ENCODE results near the gene AK8.

The AK8 gene, protein sequence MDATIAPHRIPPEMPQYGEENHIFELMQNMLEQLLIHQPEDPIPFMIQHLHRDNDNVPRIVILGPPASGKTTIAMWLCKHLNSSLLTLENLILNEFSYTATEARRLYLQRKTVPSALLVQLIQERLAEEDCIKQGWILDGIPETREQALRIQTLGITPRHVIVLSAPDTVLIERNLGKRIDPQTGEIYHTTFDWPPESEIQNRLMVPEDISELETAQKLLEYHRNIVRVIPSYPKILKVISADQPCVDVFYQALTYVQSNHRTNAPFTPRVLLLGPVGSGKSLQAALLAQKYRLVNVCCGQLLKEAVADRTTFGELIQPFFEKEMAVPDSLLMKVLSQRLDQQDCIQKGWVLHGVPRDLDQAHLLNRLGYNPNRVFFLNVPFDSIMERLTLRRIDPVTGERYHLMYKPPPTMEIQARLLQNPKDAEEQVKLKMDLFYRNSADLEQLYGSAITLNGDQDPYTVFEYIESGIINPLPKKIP

DNA sequence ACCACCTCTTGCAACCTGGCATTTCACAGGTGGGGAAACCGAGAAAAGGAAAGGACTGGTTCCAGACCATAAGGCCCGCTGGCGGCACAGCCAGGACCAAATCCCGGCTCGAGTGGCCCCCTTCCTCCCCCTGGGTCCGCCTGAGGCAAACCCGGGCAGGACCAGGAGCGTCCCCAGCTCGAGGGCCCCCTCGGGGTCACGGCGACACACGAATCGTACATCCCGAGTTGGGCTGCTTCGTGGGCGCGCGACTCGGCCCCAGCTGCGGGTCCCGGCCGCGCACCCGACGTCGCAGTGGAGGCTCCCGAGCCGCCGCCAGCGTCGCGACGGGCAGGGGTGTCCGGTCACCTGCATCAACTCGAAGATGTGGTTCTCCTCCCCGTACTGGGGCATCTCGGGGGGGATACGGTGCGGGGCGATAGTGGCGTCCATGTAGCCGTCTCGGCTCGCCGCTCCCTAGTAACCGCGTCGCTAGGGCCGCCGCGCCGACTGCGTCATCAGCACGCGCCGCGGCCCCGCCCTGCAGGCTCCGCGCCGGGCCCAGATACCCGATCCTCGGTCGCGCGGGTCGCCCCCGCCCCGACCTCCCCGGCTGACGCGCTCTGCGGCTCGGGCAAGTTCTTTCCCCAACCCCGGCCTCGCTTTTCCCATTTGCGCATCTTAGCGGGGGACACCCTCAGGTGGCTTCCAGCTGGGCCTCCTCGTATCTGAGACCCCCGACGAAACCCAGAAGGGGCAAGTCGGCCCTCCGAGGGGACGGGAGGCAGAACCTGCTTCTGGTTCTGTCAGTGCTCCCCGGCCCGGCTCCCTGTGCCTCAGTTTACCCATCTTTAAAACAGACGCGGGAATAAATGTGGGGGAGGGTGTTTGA, at the start of gene AK8:
AK8 (minus strand) TSS at position 461 of the 871 bp plus-strand sequence; CDS start at position 432, 29 bp downstream.
- peak; percentile 85 for DNase-seq

DNA sequence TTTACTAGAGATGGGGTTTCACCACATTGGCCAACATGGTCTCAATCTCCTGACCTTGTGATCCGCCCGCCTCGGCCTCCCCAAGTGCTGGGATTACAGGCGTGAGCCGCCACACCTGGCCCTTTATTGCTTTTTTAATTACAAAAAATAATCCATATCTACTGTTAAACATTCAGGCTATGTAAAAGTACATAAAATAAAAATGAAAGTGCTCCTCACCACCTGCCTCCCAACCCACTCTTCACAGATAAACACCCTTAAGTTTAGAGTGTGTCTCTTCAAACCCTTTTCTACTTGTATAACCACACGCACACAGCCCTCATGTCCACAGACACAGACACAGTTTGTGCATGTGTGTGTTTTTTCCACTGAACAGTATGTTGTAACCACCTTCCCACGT, 49.6 kb upstream of the AK8 start:
- no peak for DNase-seq

DNA sequence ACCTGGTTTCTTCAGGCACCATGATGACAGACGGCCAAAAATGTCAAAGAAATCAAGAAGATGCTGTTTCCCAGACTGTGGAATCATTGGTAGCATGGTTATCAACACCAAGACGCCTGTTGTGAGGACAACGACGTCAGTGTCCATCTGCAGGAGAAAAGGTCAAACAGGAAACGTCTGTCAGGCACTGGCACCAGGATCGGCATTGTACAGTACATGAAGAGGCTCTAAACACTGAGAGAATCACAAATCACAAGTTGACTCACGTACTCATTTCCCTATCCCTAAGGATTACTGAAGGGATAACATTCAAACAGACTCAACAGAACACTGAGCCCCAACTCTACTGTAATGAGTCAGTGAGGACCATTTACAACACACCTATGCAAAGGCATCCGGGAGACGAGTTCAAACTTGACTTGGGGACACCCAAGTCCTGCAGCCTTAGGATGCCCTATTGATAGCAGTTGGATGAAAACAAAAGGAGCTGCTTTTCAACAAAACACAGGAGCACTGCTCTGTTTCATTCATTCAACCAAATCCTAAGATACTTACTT, 45.3 kb upstream of the AK8 start:
- DNase-seq: no peak

DNA sequence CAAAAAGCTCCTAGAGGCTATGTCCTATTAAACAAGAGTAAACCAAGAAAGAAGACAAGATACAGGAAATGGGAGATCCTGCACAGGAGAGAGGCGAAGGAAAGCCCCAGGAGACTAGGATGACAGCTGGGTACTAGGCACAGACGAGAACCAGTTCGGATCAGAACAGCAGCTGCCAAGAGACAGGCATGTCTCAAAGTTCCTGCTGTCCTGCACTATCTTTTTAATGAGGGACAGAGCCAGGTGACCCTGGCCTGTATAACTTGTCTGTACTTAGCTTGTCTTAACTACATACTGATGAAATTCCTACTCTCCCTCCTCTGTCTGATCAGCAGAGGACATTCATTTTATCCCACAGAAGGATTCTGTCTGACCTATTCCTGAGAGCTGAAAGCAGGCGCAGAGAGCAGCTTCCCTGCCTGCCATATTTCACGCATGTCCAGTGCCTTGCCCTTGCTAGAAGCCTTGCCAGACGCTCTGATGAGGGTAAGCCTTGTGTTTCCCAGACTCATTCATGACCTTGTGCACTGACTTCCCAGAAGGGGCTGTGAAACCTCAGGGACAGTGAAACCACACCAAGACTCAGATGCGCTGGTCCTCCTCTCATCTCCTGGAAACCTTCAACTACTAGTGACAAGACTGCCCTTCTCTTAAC, 41.7 kb upstream of the AK8 start:
- DNase-seq: no peak

DNA sequence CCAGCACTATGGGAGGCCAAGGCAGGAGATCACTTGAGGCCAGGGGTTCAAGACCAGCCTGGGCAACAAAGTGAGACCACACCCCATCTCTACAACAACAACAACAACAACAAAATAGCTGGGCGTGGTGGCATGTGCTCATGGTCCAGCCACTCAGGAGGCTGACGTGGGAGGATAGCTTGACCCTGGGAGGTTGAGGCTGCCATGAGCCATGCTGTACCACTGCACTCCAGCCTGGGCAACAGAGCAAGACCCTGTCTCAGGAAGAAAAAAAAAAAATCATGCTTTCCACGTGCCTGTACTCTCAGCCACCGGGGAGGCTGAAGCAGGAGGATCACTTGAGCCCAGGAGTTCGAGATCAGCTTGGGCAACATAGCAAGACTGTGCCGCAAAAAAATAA, 36.8 kb upstream of the AK8 start:
- DNase-seq: no peak

DNA sequence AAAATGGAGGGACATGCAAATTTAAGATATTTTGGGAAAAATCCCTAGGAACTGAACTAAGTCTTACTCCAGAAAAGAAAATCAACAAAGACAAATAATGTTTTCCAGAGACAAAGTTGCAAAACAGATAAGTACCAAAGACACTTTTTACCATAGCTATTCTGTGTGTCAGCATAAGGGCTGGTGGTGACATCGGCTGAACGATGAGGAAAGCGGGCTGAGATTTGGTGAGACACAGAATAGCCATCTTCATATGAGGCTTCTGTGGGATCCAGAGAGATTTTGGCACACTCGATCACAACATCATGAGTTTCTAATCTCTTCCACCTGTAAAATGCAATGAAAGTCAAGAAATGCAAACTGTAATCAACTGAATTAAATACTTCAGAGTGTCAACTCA, 34.0 kb upstream of the AK8 start:
- no peak for DNase-seq

DNA sequence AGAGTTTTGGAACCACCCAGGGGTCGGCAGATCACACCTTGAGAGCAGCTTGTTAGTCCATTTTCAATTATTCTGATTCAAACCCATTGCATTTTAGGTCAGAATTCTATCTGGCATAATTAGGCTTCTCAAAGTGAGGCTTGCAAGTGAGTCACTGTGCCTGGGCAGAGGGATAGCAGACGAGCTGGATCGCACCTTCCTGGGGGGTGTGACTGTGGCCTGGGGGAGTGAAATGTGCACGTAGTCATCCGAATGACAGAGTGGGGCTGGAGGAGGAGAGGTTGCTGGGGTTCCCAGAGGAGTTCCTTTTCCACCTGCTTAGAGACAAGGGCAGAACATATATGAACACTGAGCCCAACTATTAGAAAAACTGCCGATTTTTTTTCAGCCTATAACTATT, 32.3 kb upstream of the AK8 start:
- no peak for DNase-seq

DNA sequence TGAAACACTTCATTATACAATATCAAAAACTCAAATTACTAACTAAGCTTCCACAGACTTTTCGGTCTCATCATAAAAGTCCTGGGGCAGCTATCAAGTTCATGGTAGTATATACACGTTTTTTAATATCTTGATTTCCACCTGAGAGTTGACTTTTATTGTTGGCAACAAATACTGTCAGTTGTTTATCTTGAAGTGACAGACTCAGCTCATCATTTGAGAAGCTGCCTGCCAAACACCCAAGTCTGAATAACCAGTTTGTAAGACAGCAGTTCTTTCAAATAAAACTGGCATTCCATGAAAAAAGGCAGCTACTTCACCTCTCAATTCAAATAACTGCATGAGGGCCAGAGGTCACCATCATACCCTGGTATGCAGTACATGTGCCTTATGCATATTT, 31.2 kb upstream of the AK8 start:
- no peak for DNase-seq

DNA sequence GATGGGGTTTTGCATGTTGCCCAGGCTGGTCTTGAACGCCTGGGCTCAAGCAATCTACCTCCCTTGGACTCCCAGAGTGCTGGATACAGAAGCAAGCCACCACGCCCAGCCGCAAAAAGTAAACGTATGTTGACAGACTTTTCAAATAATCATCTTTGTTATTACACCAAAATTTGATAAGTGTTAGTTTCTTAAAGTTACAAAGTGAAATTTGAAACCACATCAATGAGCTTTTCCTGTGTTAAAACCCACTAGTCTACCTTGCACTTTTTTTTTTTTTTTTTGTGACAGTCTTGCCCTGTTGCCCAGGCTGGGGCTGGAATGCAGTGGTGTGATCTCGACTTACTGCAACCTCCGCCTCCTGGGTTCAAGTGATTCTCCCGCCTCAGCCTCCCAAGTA, 30.6 kb upstream of the AK8 start:
- no peak for DNase-seq

DNA sequence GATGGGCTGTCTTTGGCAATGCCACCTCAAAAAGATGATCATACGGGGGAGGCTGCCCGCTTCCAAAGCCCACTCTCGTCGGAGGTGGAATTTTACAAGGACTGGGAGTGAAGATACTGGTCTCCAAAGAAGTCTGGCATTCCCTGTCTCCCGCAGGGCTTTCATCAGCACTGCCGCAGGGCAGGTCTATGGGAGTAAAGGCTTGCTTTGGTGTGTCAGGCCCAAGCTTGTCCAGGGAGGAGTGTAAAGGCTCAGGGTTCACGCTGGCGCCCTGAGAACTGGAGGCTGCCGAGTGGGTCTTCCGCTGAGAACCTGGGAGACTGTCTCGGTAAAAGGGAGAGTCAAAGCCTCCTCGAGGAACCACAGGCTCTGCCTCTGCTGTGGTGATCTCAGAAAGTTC, 27.6 kb upstream of the AK8 start:
- no peak for DNase-seq

DNA sequence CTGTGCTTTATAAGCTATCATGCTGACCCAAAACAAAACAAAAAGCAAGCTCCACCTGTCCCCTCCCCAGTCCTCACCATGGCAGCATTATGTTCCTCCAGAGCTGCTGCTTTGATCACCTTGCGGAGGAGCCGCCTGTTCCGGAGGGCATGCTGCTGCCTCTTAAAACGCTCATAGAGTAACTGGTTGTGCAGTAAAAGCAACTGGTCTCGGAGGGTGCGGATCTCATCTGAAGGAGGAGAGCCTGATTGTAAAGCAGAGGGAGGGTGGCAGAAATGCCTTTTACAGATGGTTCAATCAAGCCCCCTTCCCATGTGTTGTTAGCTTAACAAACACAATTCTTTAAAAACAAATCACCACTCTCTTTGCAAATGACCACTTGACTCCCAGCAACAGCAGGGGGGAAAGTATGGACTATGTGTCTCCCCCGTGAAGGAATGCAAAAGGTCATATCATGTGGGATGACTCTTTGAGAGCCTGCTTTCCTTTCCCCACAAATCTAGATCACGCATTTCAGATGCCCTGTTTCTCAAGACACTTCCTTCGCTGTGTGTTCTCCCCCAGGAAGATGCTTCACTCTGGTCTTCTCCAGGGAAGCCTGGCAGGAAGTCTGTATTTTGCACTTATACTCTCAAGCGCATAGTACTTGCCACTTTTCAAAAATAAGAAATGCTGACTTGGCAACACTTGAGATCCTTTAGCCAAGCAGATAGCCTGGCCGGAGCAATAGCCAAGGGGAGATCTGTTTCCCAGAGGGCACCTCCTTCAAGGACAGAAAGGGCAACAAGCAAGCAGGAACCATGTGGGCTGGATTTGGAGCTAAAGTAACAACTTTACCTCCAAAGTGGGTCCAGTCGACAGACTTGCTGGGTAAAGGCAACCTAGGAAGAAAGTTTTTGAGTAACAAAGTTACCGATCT, 25.7 kb upstream of the AK8 start:
- DNase-seq: no peak

DNA sequence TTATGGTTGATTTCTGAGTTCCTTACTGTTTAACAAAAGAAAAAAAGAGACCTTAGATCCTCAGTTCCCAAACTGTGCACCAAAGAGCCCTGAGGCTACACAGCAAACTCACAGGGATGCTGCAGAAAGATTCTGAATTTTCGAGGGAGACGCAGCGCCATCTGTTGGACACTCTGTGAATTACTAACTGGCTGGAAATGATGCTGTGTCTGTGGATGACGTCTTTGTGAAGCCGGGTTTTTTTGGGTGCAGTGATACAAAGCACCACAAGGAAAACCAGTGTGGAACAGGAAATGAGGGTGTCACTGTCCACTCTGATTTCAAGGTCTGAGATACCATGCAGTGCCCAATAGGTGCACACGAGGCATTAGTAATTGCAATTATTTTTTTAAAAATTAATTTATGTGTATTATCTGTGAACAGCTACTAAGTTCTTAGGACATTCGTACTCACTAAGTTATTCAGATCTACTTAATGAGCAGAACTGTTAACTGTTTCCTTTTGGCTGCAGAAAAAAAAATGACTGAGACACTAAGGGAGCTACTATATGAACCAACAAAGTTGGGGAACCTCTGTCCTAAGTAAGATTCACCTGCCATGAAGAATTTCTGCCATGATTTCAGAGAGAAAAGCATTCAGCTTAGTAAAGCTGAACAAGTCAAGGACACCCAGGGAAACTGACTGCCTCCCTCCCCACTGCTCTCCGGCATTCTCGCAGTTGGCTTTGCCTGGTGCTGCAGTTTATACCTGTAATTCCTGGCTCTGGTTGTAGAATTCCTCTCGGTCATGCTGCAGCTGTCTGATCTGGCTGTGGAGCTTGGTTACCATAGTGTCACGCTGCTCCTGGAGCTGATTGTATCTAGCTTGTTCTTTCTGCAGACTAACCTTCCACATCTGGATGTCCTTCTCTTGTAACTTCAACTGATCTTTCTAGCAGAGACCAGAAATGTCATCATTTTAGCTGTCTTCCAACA, 24.1 kb upstream of the AK8 start:
- peak; percentile 82 for DNase-seq

DNA sequence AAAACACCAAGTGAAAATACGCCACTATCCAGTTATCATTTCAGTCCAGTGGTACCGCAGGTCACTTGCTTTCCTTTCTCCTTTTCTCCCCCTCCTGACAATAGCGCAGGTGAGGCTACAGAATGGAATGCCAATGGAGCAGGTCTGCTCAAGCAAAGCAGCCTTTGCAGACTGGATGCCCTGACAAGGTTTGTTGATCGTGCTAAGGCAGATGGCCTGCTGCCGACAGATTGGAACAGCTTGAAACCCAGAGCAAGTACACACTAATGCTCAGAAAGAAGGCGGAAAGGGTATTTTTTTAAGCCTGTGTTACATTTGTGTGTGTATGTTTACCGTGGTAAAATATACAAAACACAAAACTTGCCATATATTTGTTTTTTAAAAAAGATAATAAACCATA, 20.0 kb upstream of the AK8 start:
- DNase-seq: no peak

DNA sequence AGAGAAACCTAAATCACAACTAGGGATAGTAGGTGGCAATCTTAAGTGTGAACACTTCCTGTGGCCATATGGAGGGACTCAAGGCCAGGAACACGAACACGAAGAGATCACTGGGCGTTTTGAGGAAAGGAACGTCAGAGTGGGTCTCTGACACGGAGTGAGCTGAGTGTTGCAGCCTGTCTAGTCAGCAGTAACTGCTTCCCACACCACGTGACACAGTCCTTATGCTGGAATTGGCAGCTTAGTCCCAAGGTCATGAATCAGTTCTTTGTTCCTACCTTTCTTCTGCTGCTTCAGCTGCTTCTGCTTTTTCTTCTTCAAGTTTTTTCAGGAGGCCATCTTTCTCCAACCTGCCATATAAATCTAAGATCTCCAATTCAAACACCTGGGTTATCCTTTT, 18.8 kb upstream of the AK8 start:
- no peak for DNase-seq

DNA sequence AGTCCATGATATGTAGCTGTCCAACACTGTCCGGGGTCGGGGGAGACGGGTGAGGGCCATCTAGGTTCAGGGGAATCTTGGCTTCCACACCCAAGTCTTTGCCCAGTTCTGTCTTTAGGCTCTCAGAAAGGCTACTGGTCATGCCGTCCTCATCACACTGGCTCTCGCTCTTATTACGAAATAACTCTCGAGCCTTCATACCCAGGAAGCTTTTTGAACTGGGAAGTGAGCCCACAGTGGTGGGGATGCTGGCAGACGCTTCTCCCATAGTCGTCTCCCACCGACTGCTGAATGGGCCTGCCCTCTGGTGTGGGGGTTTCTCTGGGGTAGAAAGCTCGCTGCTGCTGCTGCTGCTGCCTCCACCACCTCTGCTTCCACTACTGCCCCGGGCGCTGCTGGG, 18.2 kb upstream of the AK8 start:
- no peak for DNase-seq

DNA sequence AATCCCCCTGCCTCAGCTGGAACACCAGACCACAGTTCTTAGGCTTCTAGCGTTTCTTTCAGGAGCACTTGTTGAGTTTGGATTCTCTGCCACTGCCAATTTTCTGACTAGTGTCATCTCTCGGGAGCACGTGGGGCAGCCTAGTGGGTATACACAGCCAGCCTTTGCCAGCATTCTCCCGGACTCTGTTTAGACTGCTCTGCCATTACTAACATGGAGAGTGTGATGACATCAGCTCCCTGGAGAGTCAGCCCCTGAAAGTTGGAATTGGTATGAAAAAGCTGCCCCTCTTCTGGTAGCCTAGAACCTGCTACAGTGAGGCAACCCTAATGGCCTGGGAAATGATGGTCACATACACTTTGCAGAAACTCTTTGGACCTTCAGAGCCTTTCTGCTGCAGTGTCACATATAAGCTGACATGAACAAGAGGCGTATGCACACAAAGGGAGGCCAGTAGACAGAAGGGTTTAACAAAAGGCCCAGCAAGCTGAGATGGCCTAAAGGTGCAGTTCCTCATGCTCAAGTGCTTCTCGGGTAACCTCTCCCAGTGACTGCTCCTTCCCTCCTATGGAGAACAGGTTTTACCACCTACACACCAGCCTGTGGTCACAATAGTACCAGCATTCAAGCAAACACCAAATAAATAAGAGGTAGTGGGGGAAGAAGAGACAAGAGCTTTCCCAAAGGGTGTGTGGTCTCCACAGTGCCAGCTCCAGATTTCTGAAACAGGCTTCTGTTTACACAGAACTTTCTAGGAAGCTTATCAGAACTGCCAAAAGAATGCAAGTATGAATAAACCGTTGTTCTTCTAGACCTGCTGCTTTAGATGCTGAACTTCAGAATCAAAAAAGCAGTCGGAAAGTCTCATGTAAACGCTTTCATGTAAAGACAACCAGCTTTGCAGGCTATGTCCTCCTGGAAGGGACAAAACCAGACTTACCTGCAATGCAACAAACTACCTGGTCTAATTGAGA, 17.1 kb upstream of the AK8 start:
- DNase-seq: no peak

DNA sequence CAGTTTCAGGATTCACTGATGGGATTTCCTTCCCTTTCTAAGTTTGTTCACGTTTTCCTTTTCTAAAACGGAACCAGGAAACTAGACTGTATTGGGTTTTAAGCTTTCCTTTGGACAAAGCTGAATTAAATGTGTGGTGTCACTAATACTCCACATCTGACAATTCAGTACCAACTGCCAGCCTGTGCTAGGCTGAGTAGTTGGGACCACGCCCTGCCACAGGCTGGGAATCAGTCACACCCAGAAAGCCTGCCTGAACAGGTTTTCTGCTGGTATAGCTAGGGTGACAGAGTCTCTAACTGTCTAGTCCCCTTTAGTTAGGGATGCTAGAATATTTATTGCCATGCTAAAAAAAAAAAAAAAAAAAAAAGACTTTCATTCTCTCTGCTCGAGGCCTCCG, 16.3 kb upstream of the AK8 start:
- no peak for DNase-seq

DNA sequence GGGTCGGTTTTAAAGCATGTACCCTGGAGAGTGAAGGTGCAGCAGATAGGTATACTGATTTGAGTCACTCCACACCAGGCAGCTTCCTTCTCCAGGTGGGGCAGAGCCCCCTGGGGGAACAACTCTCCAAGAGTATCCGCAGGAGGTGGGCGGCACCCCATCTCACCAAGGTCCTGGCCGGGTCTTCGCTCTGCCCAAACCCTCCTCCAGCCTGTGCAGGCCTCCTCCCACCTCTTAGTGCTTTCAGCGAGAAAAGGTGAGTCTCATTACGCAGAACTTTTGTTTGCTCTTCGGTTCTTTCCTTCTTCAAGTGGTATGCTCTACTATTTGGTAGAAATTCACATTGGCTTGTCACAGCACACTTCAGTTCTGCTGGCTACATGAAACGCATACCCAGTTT, 14.3 kb upstream of the AK8 start:
- no peak for DNase-seq

DNA sequence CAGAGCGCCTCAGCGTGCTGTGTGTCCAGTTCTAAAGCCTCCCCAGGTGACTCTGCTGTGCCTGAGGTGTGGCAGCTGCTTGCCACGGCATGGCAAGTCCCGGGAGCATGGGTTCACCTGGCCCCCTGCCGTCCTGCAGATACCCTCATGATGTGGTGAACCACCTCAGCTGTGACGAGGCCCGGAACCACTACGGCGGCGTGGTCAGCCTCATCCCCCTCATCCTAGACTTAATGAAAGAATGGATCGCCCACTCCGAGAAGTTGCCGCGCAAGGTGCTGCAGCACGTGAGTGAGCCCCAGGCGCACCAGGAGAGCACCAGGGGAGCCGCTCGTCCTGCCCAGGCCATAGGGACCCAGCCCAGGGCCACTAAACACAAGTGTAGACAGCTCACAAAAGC, 10.1 kb upstream of the AK8 start:
- no peak for DNase-seq

All from left hindlimb (tissue), 1 donor.